ENCODE results near the gene LCNL1. TPM values are rescaled to one million over a fixed set of nuclear protein-coding genes. Genes with fewer than 3 reads are reported as not detected.

LCNL1 gene
- total RNA-seq, 2 experiments from 2014 or later, result not detected

GRCh38 chr9:137021979-137022661 is 39.3 kb downstream of the LCNL1 start:
- H3K27me3 Mint-ChIP-seq, result no peaks in the 10 kb centered on the region
- no peak overlapping the region for H3K27ac Mint-ChIP-seq
- H3K36me3 Mint-ChIP-seq, result no peaks in the 10 kb centered on the region
- no peaks in the 10 kb centered on the region for H3K9me3 Mint-ChIP-seq
- peaks cover 1% of the 10 kb centered on the region for H3K4me1 Mint-ChIP-seq (ENCODE audit: low read depth)
- DNase-seq, result peak; percentile 89
- ChIA-PET POLR2A (no interaction called here), CTCF (interaction anchor here (0.8 to 2.8 kb wide), 4 partner anchors 13 to 180 kb away, joined by 3 to 14 read pairs (median 4); partner anchors contain the start of genes AJM1 and NPDC1)
- intact Hi-C loops (cut with micrococcal nuclease), result no loop called here
- no peak overlapping the region for H3K4me3 Mint-ChIP-seq

GRCh38 chr9:137022662-137023008 is 39.8 kb downstream of the LCNL1 start:
- no peak overlapping the region for H3K27ac Mint-ChIP-seq
- intact Hi-C loops (cut with micrococcal nuclease), result no loop called here
- H3K27me3 Mint-ChIP-seq, result no peaks in the 10 kb centered on the region
- no peak overlapping the region for H3K4me3 Mint-ChIP-seq
- DNase-seq, result no peak
- H3K36me3 Mint-ChIP-seq, result no peaks in the 10 kb centered on the region
- CTCF ChIA-PET, result interaction anchor here (0.8 to 2.8 kb wide), 3 partner anchors 12 to 24 kb away, joined by 3 to 14 read pairs (median 3); partner anchors contain the start of gene NPDC1
- peaks cover 4% of the 10 kb centered on the region for H3K4me1 Mint-ChIP-seq (ENCODE audit: low read depth)
- POLR2A ChIA-PET, result no interaction called here
- no peaks in the 10 kb centered on the region for H3K9me3 Mint-ChIP-seq

GRCh38 chr9:137023157-137023556 is 40.4 kb downstream of the LCNL1 start:
- Mint-ChIP-seq H3K4me1 (ENCODE audit: low read depth) (peaks cover 4% of the 10 kb centered on the region), H3K9me3 (no peaks in the 10 kb centered on the region), H3K4me3 (no peak overlapping the region), H3K27ac (no peak overlapping the region), H3K27me3 (no peaks in the 10 kb centered on the region), H3K36me3 (no peaks in the 10 kb centered on the region)
- ChIA-PET CTCF (interaction anchor here (1.0 to 2.8 kb wide), 2 partner anchors 12 to 23 kb away, joined by 3 to 14 read pairs; partner anchors contain the start of gene NPDC1), POLR2A (no interaction called here)
- DNase-seq, result no peak
- intact Hi-C loops (cut with micrococcal nuclease), result no loop called here

GRCh38 chr9:137023583-137023991 is 40.8 kb downstream of the LCNL1 start:
- Mint-ChIP-seq H3K27me3 (no peaks in the 10 kb centered on the region), H3K9me3 (no peaks in the 10 kb centered on the region), H3K4me3 (no peak overlapping the region), H3K4me1 (ENCODE audit: low read depth) (peaks cover 4% of the 10 kb centered on the region), H3K36me3 (no peaks in the 10 kb centered on the region), H3K27ac (no peak overlapping the region)
- intact Hi-C loops (cut with micrococcal nuclease), result no loop called here
- ChIA-PET POLR2A (no interaction called here), CTCF (interaction anchor here (2.8 kb wide), 1 partner anchor 11 kb away, joined by 14 read pairs; no protein-coding TSS in a partner anchor)
- DNase-seq, result no peak

DNA sequence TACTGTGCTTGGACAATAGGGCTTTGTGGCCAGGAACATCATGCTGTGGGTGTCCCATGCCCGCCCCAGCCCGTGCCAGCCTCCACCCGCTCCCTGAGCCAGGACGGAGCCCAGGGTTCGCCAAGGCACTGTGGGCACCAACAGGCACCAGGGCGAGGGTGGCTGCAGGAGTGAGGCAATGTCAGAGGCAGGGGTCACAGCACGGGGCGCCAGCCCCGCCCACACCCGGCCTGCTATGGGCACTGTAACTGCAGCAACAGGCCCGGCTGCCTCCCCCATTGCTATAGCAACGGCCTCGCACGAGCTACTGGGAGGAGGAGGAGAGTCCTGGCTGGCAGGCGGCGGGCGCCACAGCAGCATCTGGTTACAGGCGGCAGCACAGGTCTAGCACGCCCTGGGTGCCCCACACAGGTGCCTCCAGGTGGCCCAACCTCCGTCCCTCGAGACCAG is 42.7 kb downstream of the LCNL1 start:
- no peak overlapping the region for H3K4me3 Mint-ChIP-seq
- no peak for DNase-seq
- intact Hi-C loops (cut with micrococcal nuclease), result loop anchor here (5.0 kb wide), 2 partner anchors 42 to 123 kb away; no protein-coding TSS in a partner anchor
- H3K36me3 Mint-ChIP-seq, result no peaks in the 10 kb centered on the region
- no peak overlapping the region for H3K27ac Mint-ChIP-seq
- H3K27me3 Mint-ChIP-seq, result no peaks in the 10 kb centered on the region
- ChIA-PET CTCF (interaction anchor here (1.2 to 6.8 kb wide), 2 partner anchors 12 to 39 kb away, joined by 3 to 56 read pairs; no protein-coding TSS in a partner anchor), POLR2A (interaction anchor here (1.2 kb wide), 1 partner anchor 10 kb away, joined by 5 read pairs; no protein-coding TSS in a partner anchor)
- H3K4me1 Mint-ChIP-seq (ENCODE audit: low read depth), result peaks cover 21% of the 10 kb centered on the region
- no peaks in the 10 kb centered on the region for H3K9me3 Mint-ChIP-seq

DNA sequence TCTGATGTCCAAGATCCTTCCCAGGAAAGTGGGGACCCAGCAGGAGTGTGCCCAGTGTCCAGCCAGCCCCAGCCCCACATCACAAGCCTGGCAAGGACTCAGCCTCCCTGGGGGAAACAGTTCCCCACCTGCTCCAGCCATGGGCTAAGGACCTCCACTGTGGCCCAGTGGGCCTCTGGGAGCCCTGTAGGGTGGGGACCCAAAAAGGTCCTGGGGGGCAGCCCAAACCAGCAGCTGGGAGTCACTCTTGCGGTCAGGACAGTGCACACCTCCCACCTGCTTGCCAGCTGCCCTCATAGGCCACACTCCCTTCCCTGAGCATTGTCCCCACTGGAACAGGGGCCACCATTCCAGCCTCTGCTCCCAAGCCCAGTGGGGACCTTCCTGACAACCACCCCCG is 43.6 kb downstream of the LCNL1 start:
- POLR2A ChIA-PET, result interaction anchor here (1.2 to 1.3 kb wide), 2 partner anchors 9 to 30 kb away, joined by 3 to 5 read pairs; partner anchors contain the start of gene CLIC3
- no peaks in the 10 kb centered on the region for H3K36me3 Mint-ChIP-seq

GRCh38 chr9:137026828-137027227 is 44.0 kb downstream of the LCNL1 start:
- H3K27ac Mint-ChIP-seq, result no peak overlapping the region
- no peaks in the 10 kb centered on the region for H3K9me3 Mint-ChIP-seq
- H3K4me1 Mint-ChIP-seq (ENCODE audit: low read depth), result peaks cover 29% of the 10 kb centered on the region
- H3K36me3 Mint-ChIP-seq, result no peaks in the 10 kb centered on the region
- ChIA-PET POLR2A (interaction anchor here (1.2 to 1.3 kb wide), 2 partner anchors 8 to 31 kb away, joined by 3 to 5 read pairs; partner anchors contain the start of gene CLIC3), CTCF (interaction anchor here (0.8 to 6.8 kb wide), 4 partner anchors 10 to 51 kb away, joined by 3 to 56 read pairs (median 15); partner anchors contain the start of gene PTGDS)
- DNase-seq, result no peak
- intact Hi-C loops (cut with micrococcal nuclease), result loop anchor here (5.0 kb wide), 2 partner anchors 40 to 125 kb away; no protein-coding TSS in a partner anchor
- no peaks in the 10 kb centered on the region for H3K27me3 Mint-ChIP-seq
- no peak overlapping the region for H3K4me3 Mint-ChIP-seq

More for the DNA sequence above, 43.6 kb downstream of the LCNL1 start:
- H3K27ac Mint-ChIP-seq, result no peak overlapping the region
- DNase-seq, result no peak
- H3K4me1 Mint-ChIP-seq (ENCODE audit: low read depth), result peaks cover 26% of the 10 kb centered on the region
- H3K27me3 Mint-ChIP-seq, result no peaks in the 10 kb centered on the region
- H3K4me3 Mint-ChIP-seq, result no peak overlapping the region
- CTCF ChIA-PET, result interaction anchor here (0.8 to 6.8 kb wide), 3 partner anchors 11 to 38 kb away, joined by 3 to 56 read pairs (median 4); no protein-coding TSS in a partner anchor
- no peaks in the 10 kb centered on the region for H3K9me3 Mint-ChIP-seq
- intact Hi-C loops (cut with micrococcal nuclease), result loop anchor here (5.0 kb wide), 2 partner anchors 41 to 124 kb away; no protein-coding TSS in a partner anchor

- ChIA-PET CTCF (interaction anchor here (1.0 to 6.8 kb wide), 15 partner anchors 9 to 184 kb away, joined by 3 to 73 read pairs (median 18); partner anchors contain the start of genes AJM1, CLIC3, MAN1B1 and PAXX), POLR2A (interaction anchor here (1.3 kb wide), 1 partner anchor 32 kb away, joined by 3 read pairs; the partner anchor contains the start of gene CLIC3)
- intact Hi-C loops (cut with micrococcal nuclease), result loop anchor here (5.0 kb wide), 2 partner anchors 40 to 125 kb away; no protein-coding TSS in a partner anchor
- H3K27me3 Mint-ChIP-seq, result no peaks in the 10 kb centered on the region
- peaks cover 37% of the 10 kb centered on the region for H3K4me1 Mint-ChIP-seq (ENCODE audit: low read depth)
- no peaks in the 10 kb centered on the region for H3K36me3 Mint-ChIP-seq
- no peak within 1 kb of the TSS for H3K27ac Mint-ChIP-seq
- no peak for DNase-seq
- no peaks in the 10 kb centered on the region for H3K9me3 Mint-ChIP-seq
- peak within 1 kb of the TSS; percentile 68 for H3K4me3 Mint-ChIP-seq
These were observed 44.8 kb downstream of the LCNL1 start, which contains the start of gene ABCA2 for GRCh38 chr9:137027369-137028262. Gene ABCA2 (minus strand): TSS chr9:137028237. CDS start chr9:137028140, 97 bp downstream.

GRCh38 chr9:137028263-137029057 is 45.7 kb downstream of the LCNL1 start:
- Mint-ChIP-seq H3K36me3 (no peaks in the 10 kb centered on the region), H3K4me3 (peak overlapping the region; percentile 55), H3K4me1 (ENCODE audit: low read depth) (peaks cover 41% of the 10 kb centered on the region), H3K9me3 (no peaks in the 10 kb centered on the region), H3K27ac (no peak overlapping the region), H3K27me3 (no peaks in the 10 kb centered on the region)
- peak; percentile 78 for DNase-seq
- intact Hi-C loops (cut with micrococcal nuclease), result loop anchor here (5.0 kb wide), 2 partner anchors 39 to 126 kb away; no protein-coding TSS in a partner anchor
- ChIA-PET CTCF (interaction anchor here (0.7 to 6.8 kb wide), 47 partner anchors 8 to 300 kb away, joined by 3 to 73 read pairs (median 8); partner anchors contain the start of genes AJM1, CLIC3, ENTPD2 and MAN1B1), POLR2A (interaction anchor here (0.8 kb wide), 1 partner anchor 42 kb away, joined by 3 read pairs; the partner anchor contains the start of gene SAPCD2)

- H3K27me3 Mint-ChIP-seq, result no peaks in the 10 kb centered on the region
- no peaks in the 10 kb centered on the region for H3K9me3 Mint-ChIP-seq
- POLR2A ChIA-PET, result interaction anchor here (0.6 to 0.8 kb wide), 2 partner anchors 41 to 238 kb away, joined by 3 to 5 read pairs; partner anchors contain the start of genes SAPCD2 and TMEM141
- DNase-seq, result peak; percentile 84
- no peaks in the 10 kb centered on the region for H3K36me3 Mint-ChIP-seq
- CTCF ChIA-PET, result interaction anchor here (0.6 to 6.8 kb wide), 56 partner anchors 8 to 301 kb away, joined by 3 to 73 read pairs (median 7); partner anchors contain the start of genes AJM1, CLIC3, CYSRT1 and ENTPD2
- intact Hi-C loops (cut with micrococcal nuclease), result loop anchor here (5.0 kb wide), 2 partner anchors 38 to 127 kb away; no protein-coding TSS in a partner anchor
- peak overlapping the region; percentile 55 for H3K4me3 Mint-ChIP-seq
- H3K27ac Mint-ChIP-seq, result peak overlapping the region; percentile 1
- peaks cover 46% of the 10 kb centered on the region for H3K4me1 Mint-ChIP-seq (ENCODE audit: low read depth)
These were observed 46.5 kb downstream of the LCNL1 start for GRCh38 chr9:137029058-137029936.

All from activated CD4-positive, alpha-beta memory T cell treated with anti-CD3 and anti-CD28 coated beads for 36 hours (primary cell).